ENCODE results near the gene LRRC18. TPM values are rescaled to one million over a fixed set of nuclear protein-coding genes. Genes with fewer than 3 reads are reported as not detected.

Gene LRRC18
- total and polyA plus RNA-seq, 9 of the 15 experiments (the other 6 are each of a cell fraction or from before 2014, with no cell fraction given): not detected

DNA sequence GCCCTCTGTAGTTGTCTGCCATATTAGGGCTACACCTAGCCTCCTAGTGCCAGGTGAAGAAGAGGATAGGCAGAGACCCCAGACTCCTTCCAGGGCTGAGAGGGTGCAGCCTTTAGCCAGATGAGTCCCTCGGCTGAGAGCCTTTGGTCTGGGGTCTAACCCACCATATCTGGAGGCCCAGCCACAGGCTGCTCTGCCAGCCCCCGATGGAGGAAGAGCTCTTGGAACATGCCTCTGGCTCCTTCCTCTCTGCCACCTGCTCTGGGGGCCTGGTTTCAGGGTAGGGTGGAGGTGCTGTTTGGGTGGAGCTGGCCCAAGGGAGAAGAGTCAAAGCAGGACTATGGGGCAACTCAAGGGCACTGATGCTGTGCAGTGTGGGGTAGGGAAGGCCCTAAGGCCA, 1.4 kb downstream of the LRRC18 start (continued):
- TF ChIP-seq, protein P1, sequence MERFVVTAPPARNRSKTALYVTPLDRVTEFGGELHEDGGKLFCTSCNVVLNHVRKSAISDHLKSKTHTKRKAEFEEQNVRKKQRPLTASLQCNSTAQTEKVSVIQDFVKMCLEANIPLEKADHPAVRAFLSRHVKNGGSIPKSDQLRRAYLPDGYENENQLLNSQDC (CRISPR knock-in tag; IDR thresholded peaks at IDR 0.05): no peak

DNA sequence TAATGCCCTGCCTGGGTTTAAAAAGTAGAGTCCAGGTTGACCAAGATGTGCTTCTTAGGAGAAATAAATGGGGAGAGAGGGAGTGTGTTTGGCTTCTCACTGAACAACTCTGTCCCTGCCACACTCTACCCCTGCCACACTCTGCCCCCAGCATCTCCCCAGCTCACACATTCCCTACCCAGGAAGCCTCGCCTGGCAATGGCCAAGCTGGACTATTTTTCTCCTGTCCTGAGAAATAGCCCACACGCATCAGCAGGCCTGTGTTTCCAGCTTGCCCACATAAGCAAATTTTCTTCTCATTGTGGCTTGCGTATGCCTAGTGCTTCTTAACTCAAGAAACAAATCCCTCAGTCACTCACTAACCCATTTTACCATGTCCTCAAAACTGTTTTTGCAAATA, 1.8 kb downstream of the LRRC18 start:
- H4K20me1 ChIP-seq (replicated peaks; ENCODE audit: control insufficient read depth, insufficient read depth, low read length): no peaks in the 10 kb centered on the region
- no peaks in the 10 kb centered on the region for H3K9me3 ChIP-seq (replicated peaks; ENCODE audit: control insufficient read depth, insufficient read depth, low read depth, low read length)
- H3K4me1 ChIP-seq (replicated peaks in 1 of 2; ENCODE audit: control insufficient read depth in 2 of 2, insufficient read depth in 2 of 2, low read length in 2 of 2): no peaks in the 10 kb centered on the region
- DNase-seq (ENCODE audit: extremely low read depth in 1 of 4, low spot score in 3 of 4) (no peak), ATAC-seq (no peak), FAIRE-seq (no peak)
- H3K79me2 ChIP-seq (ENCODE audit: control insufficient read depth, insufficient read depth, low read length): no peaks in the 10 kb centered on the region
- H3K9me1 ChIP-seq (ENCODE audit: control insufficient read depth, insufficient read depth, low read length): no peaks in the 10 kb centered on the region
- H2AFZ ChIP-seq (ENCODE audit: low read depth, low read length): no peak overlapping the region
- H3K4me2 ChIP-seq (ENCODE audit: insufficient read depth, low read length): no peak overlapping the region
- TF ChIP-seq RBM17 (IDR thresholded peaks at IDR 0.05; ENCODE audit: borderline replicate concordance, low read depth, low read length): no peak
- TF ChIP-seq, protein P2, sequence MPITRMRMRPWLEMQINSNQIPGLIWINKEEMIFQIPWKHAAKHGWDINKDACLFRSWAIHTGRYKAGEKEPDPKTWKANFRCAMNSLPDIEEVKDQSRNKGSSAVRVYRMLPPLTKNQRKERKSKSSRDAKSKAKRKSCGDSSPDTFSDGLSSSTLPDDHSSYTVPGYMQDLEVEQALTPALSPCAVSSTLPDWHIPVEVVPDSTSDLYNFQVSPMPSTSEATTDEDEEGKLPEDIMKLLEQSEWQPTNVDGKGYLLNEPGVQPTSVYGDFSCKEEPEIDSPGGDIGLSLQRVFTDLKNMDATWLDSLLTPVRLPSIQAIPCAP (CRISPR knock-in tag; IDR thresholded peaks at IDR 0.05; ENCODE audit: borderline replicate concordance): no peak
- no peak for TF ChIP-seq TOE1 (IDR thresholded peaks at IDR 0.05; ENCODE audit: borderline replicate concordance)
- no peak for TF ChIP-seq TOE1 (CRISPR knock-in tag; IDR thresholded peaks at IDR 0.05; ENCODE audit: borderline replicate concordance, low read depth)
- TF ChIP-seq PPARD (CRISPR knock-in tag; IDR thresholded peaks at IDR 0.05): no peak
- TF ChIP-seq, protein P3, sequence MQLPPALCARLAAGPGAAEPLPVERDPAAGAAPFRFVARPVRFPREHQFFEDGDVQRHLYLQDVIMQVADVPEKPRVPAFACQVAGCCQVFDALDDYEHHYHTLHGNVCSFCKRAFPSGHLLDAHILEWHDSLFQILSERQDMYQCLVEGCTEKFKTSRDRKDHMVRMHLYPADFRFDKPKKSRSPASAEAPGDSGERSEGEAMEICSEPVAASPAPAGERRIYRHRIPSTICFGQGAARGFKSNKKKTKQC (CRISPR knock-in tag; IDR thresholded peaks at IDR 0.05): no peak
- TF ChIP-seq HMGN3 (IDR thresholded peaks at IDR 0.05; ENCODE audit: borderline replicate concordance, extremely low read depth, insufficient read length, low read depth, low read length): no peak
- TF ChIP-seq, protein P4, sequence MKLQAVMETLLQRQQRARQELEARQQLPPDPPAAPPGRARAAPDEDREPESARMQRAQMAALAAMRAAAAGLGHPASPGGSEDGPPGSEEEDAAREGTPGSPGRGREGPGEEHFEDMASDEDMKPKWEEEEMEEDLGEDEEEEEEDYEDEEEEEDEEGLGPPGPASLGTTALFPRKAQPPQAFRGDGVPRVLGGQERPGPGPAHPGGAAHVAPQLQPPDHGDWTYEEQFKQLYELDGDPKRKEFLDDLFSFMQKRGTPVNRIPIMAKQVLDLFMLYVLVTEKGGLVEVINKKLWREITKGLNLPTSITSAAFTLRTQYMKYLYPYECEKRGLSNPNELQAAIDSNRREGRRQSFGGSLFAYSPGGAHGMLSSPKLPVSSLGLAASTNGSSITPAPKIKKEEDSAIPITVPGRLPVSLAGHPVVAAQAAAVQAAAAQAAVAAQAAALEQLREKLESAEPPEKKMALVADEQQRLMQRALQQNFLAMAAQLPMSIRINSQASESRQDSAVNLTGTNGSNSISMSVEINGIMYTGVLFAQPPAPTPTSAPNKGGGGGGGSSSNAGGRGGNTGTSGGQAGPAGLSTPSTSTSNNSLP (IDR thresholded peaks at IDR 0.05; ENCODE audit: borderline replicate concordance, low read depth, low read length): no peak
- TF ChIP-seq FOXP1 (CRISPR knock-in tag; IDR thresholded peaks at IDR 0.05): no peak
- TF ChIP-seq FOXM1 (IDR thresholded peaks at IDR 0.05; ENCODE audit: low read depth): no peak
- no peak for TF ChIP-seq FOXM1 (CRISPR knock-in tag; IDR thresholded peaks at IDR 0.05; ENCODE audit: low read depth)
- no peak for TF ChIP-seq EGR1 (conservative IDR thresholded peaks at IDR 0.05)
- TF ChIP-seq, protein P5, sequence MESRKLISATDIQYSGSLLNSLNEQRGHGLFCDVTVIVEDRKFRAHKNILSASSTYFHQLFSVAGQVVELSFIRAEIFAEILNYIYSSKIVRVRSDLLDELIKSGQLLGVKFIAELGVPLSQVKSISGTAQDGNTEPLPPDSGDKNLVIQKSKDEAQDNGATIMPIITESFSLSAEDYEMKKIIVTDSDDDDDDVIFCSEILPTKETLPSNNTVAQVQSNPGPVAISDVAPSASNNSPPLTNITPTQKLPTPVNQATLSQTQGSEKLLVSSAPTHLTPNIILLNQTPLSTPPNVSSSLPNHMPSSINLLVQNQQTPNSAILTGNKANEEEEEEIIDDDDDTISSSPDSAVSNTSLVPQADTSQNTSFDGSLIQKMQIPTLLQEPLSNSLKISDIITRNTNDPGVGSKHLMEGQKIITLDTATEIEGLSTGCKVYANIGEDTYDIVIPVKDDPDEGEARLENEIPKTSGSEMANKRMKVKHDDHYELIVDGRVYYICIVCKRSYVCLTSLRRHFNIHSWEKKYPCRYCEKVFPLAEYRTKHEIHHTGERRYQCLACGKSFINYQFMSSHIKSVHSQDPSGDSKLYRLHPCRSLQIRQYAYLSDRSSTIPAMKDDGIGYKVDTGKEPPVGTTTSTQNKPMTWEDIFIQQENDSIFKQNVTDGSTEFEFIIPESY (CRISPR knock-in tag; IDR thresholded peaks at IDR 0.05): no peak
- CTCF ChIA-PET (ENCODE audit: low intra/inter-chr PET ratio): no interaction called here
- POLR2A ChIA-PET: no interaction called here
- no peak overlapping the region for H3K27ac ChIP-seq (ENCODE audit: extremely low read depth, low read depth, low read length)
- peaks cover 32 to 78% of the 10 kb centered on the region in 2 experiments for H3K27me3 ChIP-seq (ENCODE audit: control insufficient read depth in 2 of 2, insufficient read depth in 2 of 2, low read length in 2 of 2)
- 4% methylated on average over 3 of the region's 3 CpGs for WGBS (ENCODE audit: insufficient coverage, low coverage, missing lambda C conversion rate)
- no peak overlapping the region for H3K4me3 ChIP-seq
- no peaks in the 10 kb centered on the region for H3K36me3 ChIP-seq (ENCODE audit: control insufficient read depth, insufficient read depth, low read length)
- no peak overlapping the region for H3K9ac ChIP-seq (ENCODE audit: insufficient read depth in 1 of 2, low read depth in 2 of 2, low read length in 2 of 2)
- no TSS peak for BruUV-seq (replicated peaks)
- intact Hi-C loops (cut with micrococcal nuclease): no loop called here
- in situ Hi-C loops (cut with MboI): no loop called here

All from K562 (cell line).